Measurements from ENCODE around the gene CTDNEP1.
A peak's percentile ranks its signal among the peaks of the same experiment; 100 is the strongest.

The CTDNEP1 gene

GRCh38 chr17:7219812-7220592 lies 31.5 kb downstream of the CTDNEP1 start, which contains the start of the genes ACADVL and DLG4:
ACADVL (plus strand) TSS chr17:7219938; CDS start chr17:7219985, 47 bp downstream.
DLG4 (minus strand) TSS chr17:7219836.
- no peak for FAIRE-seq

GRCh38 chr17:7219229-7219811 lies 32.2 kb downstream of the CTDNEP1 start:
- TF ChIP-seq CTCF (IDR thresholded peaks at IDR 0.05; ENCODE audit: insufficient read depth, missing control alignments), result no peak
- no peak for FAIRE-seq
- DNase-seq (ENCODE audit: insufficient read length, low spot score), result no peak

More at GRCh38 chr17:7219812-7220592, 31.5 kb downstream of the CTDNEP1 start, which contains the start of the genes ACADVL and DLG4:
- no peak for TF ChIP-seq CTCF (IDR thresholded peaks at IDR 0.05; ENCODE audit: insufficient read depth, missing control alignments)
- peak; percentile 84 for DNase-seq (ENCODE audit: insufficient read length, low spot score)

DNA sequence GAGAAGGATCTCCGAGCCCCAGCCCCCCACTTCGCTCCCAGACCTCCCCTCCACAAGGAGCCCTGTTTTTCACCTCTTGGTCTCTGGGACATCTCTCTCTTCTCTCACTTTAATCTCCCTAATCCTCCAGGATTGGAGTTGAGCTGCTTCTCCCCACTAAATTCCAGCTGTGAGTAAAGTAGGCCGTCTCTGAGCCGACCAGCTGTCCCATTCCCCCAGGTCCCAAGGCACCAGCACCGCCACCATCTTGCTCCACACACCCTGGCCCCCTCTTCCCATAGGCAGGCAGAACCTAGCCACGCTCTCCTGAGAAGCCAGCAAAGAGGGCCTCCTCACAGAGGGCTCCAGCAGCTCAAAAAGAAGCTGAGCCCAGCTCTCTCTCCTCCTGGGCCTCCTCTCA lies 32.8 kb downstream of the CTDNEP1 start:
- DNase-seq (ENCODE audit: insufficient read length, low spot score), result peak; percentile 89
- TF ChIP-seq CTCF (IDR thresholded peaks at IDR 0.05; ENCODE audit: insufficient read depth, missing control alignments), result no peak
- peak; percentile 25 for FAIRE-seq

GRCh38 chr17:7218166-7218565 lies 33.4 kb downstream of the CTDNEP1 start:
- TF ChIP-seq CTCF (IDR thresholded peaks at IDR 0.05; ENCODE audit: insufficient read depth, missing control alignments), result no peak
- no peak for DNase-seq (ENCODE audit: insufficient read length, low spot score)
- no peak for FAIRE-seq

GRCh38 chr17:7217113-7217987 lies 34.2 kb downstream of the CTDNEP1 start:
- peak; percentile 78 for DNase-seq (ENCODE audit: insufficient read length, low spot score)
- no peak for FAIRE-seq
- no peak for TF ChIP-seq CTCF (IDR thresholded peaks at IDR 0.05; ENCODE audit: insufficient read depth, missing control alignments)

- DNase-seq (ENCODE audit: insufficient read length, low spot score) (no peak), FAIRE-seq (no peak)
- no peak for TF ChIP-seq CTCF (IDR thresholded peaks at IDR 0.05; ENCODE audit: insufficient read depth, missing control alignments)
Observed at GRCh38 chr17:7216242-7217112, 35.1 kb downstream of the CTDNEP1 start.
